NCI-H2029 (cell line): ENCODE data around the gene POR.
"Not testable (repeated sequence)": the region's sequence is repeated elsewhere in the genome, so short reads cannot be mapped to it uniquely, and the experiment has no call there.

ENCODE experiments used
- DNase-seq: peaks from one replicate; lab custom pipeline; 2025; lab: John Stamatoyannopoulos, UW

Gene POR

GRCh38 chr7:75914655-75915415, at the start of gene POR:
TSS of gene POR (plus strand) at chr7:75915155. CDS start at chr7:75954002, 38,847 bp downstream.
- peak; percentile 44 for DNase-seq

GRCh38 chr7:75866114-75866488, 48.9 kb upstream of the POR start:
- no peak for DNase-seq

GRCh38 chr7:75866489-75867389, 48.2 kb upstream of the POR start:
- peak; percentile 17 for DNase-seq

- no peak for DNase-seq
Observed at GRCh38 chr7:75867390-75867717, 47.6 kb upstream of the POR start.

- no peak for DNase-seq
Observed at GRCh38 chr7:75868153-75868552, 46.8 kb upstream of the POR start.

GRCh38 chr7:75869776-75870379, 45.1 kb upstream of the POR start:
- DNase-seq: no peak

- DNase-seq: no peak
Observed at GRCh38 chr7:75870557-75871161, 44.3 kb upstream of the POR start.

- no peak for DNase-seq
Observed at GRCh38 chr7:75872073-75872782, 42.7 kb upstream of the POR start.

GRCh38 chr7:75874180-75874579, 40.8 kb upstream of the POR start:
- DNase-seq: not testable (repeated sequence)

GRCh38 chr7:75875113-75876080, 39.6 kb upstream of the POR start:
- DNase-seq: no peak

GRCh38 chr7:75876126-75876881, 38.7 kb upstream of the POR start:
- DNase-seq: no peak

GRCh38 chr7:75878312-75878768, 36.6 kb upstream of the POR start:
- no peak for DNase-seq

GRCh38 chr7:75878769-75879611, 36.0 kb upstream of the POR start, which contains the start of gene RHBDD2:
TSS of gene RHBDD2 (plus strand) at chr7:75879034. CDS start at chr7:75879083, 49 bp downstream.
- DNase-seq: peak; percentile 66

GRCh38 chr7:75879771-75880184, 35.2 kb upstream of the POR start:
- no peak for DNase-seq

GRCh38 chr7:75880242-75880641, 34.7 kb upstream of the POR start:
- no peak for DNase-seq

GRCh38 chr7:75881436-75882095, 33.4 kb upstream of the POR start:
- no peak for DNase-seq

- not testable (repeated sequence) for DNase-seq
Observed at GRCh38 chr7:75883265-75883824, 31.6 kb upstream of the POR start.

GRCh38 chr7:75884476-75884875, 30.5 kb upstream of the POR start:
- no peak for DNase-seq
